NCI-H1105 treated with DMSO at 0.1 percent for 48 hours (cell line): ENCODE measurements around the gene FSHB.
A peak's percentile ranks its signal among the peaks of the same experiment; 100 is the strongest.
"Not testable (repeated sequence)": the region's sequence is repeated elsewhere in the genome, so short reads cannot be mapped to it uniquely, and the experiment has no call there.

Experiments
- DNase-seq: peaks from one replicate; lab custom pipeline; 2025; lab: John Stamatoyannopoulos, UW

FSHB gene

DNA sequence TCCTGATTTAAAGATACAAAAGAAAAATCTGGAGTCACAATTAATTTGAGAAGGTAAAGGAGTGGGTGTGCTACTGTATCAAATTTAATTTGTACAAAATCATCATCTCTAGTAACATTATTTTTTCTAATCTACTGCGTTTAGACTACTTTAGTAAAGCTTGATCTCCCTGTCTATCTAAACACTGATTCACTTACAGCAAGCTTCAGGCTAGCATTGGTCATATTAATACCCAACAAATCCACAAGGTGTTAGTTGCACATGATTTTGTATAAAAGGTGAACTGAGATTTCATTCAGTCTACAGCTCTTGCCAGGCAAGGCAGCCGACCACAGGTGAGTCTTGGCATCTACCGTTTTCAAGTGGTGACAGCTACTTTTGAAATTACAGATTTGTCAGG, at the start of gene FSHB:
Gene FSHB, plus strand, starts transcription at position 301 of the 400 bp plus-strand sequence. CDS start 889 bp downstream, outside the sequence.
- DNase-seq, result no peak

- no peak for DNase-seq
These were observed 44.1 kb upstream of the FSHB start for GRCh38 chr11:30186748-30187147.

GRCh38 chr11:30192620-30193019, 38.2 kb upstream of the FSHB start:
- DNase-seq, result no peak

DNA sequence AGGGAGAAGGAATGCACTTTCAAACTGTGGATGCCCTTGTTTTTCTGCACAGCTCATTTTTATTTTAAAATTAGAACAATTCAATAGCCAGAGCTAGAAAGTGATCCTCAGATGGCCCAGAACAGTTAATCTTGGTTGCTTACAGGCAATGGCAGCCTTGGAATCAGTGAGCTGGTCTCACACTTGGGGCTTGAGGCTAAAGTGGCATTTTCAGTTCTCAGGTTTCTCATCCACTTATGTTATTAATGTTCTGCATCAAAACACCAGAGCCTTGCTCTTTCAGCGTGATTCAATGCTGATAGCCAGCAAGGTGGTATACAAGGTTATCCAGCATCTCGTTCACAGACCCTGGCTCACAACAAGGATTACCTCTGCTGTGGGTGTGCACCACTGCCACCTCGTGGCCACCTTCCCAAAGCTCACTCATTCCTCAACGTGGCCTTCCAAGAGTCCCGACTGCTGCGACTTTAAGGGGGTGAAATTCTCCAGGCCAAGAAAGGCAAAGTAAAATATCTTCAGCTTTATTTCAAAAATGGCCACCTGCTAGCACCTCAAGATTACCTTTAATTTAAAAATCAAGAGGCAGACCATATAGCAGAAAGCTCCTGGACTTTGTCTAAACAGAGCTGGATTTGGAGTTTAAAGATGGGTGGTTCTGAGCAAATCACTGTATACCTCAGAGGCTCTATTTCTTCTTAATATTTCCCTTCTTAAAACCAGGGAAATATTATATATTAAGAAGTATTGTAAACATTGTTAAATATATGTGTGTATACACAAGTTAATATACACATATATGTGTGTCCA, 34.2 kb upstream of the FSHB start:
- DNase-seq, result peak; percentile 24

DNA sequence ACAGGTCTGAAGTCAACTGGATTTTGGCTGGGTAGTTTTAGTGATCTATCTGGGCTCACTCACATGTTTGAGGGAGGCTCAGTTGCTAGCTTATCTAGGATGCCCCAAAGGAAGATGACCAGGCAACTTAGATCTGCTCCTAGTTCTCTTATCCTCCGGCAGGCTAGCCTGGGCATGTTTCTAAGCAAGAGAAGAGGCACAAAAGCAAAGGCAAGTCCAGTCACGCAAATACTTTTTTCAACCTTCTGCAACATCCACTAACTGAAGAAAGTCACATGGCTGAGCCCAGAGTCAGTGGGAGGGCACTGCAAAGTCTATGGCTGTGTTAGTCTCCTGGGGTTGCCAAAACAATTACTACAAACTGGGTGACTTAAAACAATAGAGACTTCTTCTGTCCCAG, 32.9 kb upstream of the FSHB start:
- no peak for DNase-seq

DNA sequence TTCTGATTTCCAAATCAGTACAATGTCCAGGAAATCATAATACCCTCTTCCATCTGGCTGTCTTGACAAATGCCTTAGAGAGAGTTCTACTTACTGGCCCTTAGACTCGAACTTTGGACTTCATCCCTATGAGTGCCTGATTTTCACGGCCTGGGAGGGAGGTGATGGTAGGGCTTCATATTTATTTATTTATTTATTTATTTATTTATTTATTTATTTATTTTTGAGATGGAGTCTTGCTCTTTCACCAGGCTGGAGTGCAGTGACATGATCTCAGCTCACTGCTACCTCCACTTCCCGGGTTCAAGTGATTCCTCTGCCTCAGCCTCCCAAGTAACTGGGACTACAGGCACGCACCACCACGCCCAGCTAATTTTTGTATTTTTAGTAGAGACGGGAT, 27.8 kb upstream of the FSHB start:
- not testable (repeated sequence) for DNase-seq

- no peak for DNase-seq
These were observed 27.0 kb upstream of the FSHB start for GRCh38 chr11:30203850-30204249.

DNA sequence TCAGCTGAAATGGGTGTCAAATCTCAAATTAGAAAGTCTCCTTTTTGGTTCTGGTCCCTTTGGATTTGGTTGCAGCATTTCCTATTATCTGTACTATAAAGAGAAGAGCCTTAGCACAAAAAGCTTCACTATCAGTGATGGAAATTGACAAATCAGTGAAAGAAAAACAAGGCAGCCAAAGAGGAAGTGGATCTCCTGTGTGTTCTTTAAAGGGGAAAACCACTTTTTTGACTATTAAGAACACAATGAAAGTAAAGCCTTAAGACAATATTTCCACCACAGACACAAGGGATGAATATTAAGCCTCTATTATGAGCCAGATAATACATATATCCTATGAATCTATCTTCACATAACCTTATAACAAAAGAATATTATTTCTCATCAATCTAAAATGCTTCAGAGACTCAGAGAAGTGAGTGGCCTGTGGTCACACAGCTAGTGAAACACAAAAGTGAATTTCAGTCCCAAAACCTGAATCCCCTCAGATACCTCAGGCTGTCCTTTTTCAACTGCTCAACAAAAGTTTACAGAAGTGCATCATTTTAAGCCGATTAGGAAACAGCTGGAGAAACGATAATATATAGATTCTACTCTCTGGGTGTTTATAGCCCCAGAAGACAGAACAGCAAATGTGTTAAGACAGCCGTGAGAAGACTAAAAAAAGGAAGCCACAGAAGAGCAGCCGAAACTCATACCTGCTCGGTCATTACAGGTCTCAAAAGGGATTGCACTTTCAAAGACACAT, 24.4 kb upstream of the FSHB start:
- no peak for DNase-seq

- no peak for DNase-seq
These were observed 20.5 kb upstream of the FSHB start for GRCh38 chr11:30210357-30210756.

DNA sequence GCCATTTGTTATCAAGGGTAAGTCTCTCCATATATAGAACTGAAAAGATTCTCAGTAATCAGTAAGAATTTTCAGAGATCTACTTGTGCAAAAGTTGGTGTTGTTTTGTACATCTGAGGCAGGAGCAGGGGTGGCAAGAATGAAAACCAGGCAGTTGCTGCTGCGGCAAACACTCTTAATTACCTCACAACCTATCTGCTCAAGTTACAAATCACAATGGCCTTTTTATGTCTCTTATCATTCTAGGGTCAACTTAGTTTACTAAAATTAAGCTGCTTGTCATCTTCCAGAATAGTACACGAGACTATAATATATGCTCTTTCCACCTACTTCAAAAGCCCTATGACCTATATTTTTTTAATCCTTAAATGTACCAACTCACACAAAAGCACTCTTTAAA, 14.3 kb upstream of the FSHB start:
- DNase-seq, result no peak

DNA sequence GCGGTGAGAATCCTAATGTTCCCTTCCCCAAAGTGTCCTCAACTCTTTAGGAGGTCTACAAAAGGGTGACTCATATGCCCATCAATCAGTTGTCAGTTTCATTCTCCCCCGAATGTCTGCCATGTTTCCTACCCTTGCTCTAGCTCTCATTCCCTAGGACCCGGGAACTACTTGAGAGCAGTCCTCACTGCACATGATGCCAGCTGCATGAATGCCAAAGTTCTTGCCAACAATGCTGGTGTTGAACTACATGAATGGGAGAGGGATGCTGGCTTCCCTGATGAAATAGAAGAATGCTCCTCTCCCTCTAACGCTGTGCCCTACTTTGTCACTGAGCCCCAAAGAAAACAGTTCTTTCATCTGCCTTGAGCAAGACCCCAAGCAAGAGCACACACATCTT, 12.5 kb upstream of the FSHB start:
- no peak for DNase-seq

DNA sequence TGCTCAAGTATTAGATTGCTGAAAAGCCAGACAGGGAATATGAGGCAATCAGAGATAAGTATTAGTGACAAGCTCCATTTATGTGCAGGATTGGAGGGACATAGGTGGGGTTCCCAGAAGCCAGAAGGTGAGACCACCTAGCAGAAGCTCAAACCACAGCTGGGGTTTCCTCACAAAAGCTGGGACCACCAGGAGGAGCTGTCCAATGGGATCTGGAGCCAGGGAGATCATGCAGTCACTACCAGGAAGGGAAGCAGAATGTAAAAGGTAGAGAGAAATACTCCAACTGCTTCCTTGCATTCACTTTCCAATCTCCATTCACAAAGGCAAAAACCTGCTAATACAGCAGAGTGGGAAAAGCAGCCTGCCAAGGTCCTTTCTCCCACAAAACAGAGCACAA, 5.2 kb upstream of the FSHB start:
- DNase-seq, result no peak

- DNase-seq, result no peak
These were observed 2.4 kb upstream of the FSHB start for GRCh38 chr11:30228323-30228884.

GRCh38 chr11:30239025-30239424, 8.2 kb downstream of the FSHB start:
- DNase-seq, result no peak

- no peak for DNase-seq
These were observed 13.5 kb downstream of the FSHB start for GRCh38 chr11:30244265-30244664.

DNA sequence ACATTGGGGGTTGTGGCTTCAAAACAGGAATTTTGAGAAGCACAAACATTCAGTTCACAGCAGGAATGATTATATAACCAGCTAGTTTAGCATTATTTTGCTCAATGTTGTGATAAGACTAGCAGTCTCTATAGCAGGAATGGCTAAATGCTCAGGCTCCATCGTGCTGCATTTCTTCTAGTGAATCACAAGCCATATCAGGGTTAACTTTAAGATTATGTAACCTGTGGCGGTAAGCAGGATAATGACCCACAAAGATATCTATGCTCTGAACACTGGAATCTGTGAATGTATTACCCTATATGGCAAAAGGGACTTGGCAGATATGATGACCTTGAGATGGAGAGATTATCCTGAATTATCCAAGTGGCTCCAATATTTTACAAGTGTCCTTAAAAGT, 14.8 kb downstream of the FSHB start:
- DNase-seq, result no peak

- no peak for DNase-seq
These were observed 23.8 kb downstream of the FSHB start for GRCh38 chr11:30254307-30255298.

- no peak for DNase-seq
These were observed 24.8 kb downstream of the FSHB start for GRCh38 chr11:30255637-30256036.

GRCh38 chr11:30257058-30257457, 26.2 kb downstream of the FSHB start:
- no peak for DNase-seq

DNA sequence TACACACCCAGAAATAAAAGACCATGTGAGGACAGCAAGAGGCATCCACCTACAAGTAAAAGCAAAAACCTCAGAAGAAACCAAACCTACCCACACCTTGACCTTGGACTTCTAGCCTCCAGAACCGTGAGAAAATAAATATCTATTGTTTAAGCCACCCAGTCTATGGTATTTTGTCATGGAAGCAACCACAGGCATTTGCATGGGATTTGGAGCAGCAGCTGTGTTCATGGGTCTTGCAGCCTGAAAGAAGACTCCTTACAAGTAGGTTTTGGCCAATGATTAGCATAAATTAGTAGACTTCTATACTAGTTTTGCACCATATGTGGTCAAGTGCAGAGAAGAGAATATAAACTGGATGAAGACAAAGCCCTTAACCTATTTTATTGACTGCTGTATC, 27.9 kb downstream of the FSHB start:
- no peak for DNase-seq

GRCh38 chr11:30260813-30261212, 30.0 kb downstream of the FSHB start:
- DNase-seq, result no peak

DNA sequence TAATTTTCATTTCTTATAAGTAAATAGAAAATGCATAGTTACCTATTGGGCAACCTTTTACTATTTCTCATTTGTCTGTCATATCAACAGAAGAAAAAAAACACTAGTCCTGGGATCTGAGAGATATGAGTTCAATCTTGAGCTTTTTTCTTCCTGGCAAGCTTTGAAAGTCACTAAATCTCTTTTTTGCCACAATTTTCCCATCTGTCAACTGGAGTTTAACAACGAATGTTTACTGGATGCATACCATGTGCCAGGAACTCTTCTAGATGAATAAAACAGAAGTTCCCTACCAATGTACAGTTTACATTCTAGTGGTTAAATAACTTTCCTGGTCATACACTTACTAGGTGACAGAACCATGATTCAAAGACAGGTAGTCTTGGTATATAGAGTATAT, 31.0 kb downstream of the FSHB start:
- DNase-seq, result no peak
